NCI-H2081 (cell line): ENCODE data around the gene TEX48.

Experiments used
- DNase-seq, 2 experiments: peaks; one replicate each; lab custom pipeline; 2025; lab: John Stamatoyannopoulos, UW

Gene TEX48

GRCh38 chr9:114693248-114693855, 11.4 kb upstream of the TEX48 start:
- DNase-seq, result no peak

GRCh38 chr9:114691956-114692295, 9.9 kb upstream of the TEX48 start:
- no peak for DNase-seq

DNA sequence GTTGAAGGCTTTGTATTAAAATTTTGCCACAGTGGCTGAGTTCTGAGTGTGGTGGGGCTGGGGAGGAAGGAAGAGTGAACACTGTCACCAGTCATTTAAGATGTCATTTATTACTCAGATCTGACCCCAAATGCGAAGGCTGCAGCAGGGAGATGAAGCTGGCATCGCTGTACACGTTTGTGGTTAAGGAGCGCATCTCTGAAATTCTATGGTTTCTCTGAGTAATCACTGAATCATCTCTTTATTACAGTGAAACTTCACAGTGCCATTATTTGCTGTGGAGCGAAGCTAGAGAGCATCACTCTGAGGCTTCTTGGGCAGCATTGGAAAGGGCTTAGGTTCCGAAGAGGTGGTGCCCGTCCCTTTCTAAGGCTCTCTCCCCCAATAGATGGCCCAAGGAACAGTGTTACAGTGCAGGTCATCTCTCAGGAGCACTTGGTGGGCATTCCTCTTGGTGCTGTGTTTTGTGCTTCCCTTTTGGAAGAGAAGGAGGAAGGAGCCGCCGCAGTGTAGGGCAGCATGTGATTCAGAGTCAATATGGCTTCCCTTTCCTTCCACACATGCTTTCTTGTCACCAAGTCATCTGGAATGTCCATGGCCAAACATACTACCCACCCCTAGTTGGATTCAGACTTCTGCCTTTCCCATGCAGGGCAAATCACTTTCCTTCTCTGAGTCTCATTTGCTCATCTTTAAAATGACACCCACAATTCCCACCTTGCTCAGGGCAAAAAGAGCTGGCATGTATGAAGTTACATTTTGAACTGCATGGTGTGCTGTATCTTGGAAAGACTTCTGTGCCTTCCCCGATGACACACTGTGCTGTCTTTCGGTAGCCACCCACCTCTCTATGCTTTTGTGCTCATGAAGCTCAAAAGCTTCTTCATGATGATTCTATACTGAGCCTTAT, 9.3 kb upstream of the TEX48 start:
- no peak for DNase-seq

DNA sequence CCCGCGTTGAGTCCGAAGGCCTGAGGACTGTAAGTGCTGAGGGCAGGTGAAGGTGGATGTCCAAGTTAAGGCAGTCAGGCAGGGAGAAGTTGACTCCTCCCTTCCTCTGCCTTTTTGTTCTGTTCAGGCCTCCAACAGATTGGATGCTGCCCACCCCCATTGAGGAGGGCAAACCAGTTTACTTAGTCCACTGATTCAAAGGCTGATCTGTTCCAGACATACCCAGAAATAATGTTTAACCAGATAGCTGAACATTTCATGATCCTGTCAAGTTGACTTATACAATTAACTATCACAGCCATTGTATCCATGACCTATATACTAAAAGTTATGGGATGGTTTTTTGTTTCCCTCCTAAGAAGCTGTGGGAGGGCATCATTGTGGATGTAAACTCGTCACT, 8.3 kb upstream of the TEX48 start:
- DNase-seq, result no peak

DNA sequence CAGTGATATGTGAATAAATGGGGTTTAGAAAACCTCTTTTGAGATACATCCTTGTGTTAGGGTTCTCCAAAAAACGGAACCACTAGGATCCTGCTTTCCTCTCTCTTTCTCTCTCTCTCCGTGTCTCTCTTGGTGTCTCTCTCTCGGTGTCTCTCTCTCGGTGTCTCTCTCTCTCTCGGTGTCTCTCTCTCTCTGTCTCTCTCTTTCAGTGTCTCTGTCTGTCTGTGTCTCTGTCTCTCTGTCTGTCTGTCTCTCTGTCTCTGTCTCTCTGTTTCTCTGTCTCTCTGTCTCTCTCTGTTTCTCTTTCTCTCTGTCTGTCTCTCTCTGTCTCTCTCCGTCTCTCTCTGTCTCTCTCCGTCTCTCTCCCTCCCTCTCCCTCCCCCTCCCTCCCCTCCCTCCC, 7.8 kb upstream of the TEX48 start:
- DNase-seq, result no peak

- DNase-seq, result no peak
Observed at GRCh38 chr9:114688909-114689610, 7.1 kb upstream of the TEX48 start.

DNA sequence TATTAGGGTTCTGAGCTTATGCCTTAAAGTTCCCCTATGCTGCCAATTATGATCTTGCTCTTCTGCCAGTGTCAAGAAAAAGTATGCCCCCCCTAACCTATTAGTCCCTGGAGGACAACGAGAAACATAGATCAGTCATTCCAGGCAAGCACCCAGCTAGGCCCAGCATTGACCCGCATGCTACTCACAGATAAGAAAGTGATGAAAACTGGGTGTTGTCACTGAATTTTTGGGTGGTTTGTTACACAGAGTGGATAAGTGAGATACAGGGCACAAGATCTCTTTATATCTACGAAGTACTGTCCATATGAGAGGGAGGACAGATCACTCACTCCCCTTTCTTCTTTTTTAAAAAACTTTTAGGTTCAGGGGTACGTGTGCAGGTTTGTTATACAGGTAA, 6.4 kb upstream of the TEX48 start:
- DNase-seq, result no peak

DNA sequence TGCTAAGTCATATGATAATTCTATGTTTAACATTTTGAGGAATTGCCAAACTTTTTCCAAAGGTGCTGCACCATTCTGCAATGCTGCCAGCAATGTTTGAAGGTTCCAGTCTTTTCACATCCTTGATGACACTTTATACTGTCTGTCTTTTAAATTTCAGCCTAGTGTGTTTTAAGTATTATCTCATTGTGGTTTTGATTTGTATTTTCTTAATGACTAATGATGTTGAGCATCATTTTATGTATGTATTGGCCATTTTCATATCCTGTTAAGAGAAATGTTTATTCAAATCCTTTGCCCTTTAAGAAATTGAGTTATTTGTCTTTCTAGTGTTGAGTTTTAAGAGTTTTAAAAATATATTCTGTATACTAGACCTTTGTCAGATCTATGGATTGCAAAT, 5.0 kb upstream of the TEX48 start:
- DNase-seq, result no peak

- DNase-seq, result no peak
Observed at GRCh38 chr9:114685951-114686350, 4.0 kb upstream of the TEX48 start.

DNA sequence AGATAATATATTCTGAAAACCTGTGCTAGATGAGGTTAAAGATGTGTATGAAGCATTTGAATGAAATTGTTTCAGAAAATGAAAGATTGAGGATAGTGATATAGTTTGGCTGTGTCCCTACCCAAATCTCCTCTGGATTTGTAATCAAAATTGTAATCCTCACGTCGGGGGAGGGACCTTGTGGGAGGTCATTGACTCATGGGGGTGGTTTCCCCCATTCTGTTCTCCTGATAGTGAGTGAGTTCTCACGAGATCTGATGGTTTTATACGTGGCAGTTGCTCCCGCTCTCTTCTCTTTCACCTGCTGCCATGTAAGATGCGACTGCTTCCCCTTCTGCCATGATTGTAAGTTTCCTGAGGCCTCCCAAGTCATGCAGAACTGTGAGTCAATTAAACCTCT, 2.0 kb upstream of the TEX48 start:
- DNase-seq, result no peak

GRCh38 chr9:114682846-114683245, 854 bp upstream of the TEX48 start:
- DNase-seq, result no peak

GRCh38 chr9:114680259-114681001, 1.6 kb downstream of the TEX48 start:
- no peak for DNase-seq

DNA sequence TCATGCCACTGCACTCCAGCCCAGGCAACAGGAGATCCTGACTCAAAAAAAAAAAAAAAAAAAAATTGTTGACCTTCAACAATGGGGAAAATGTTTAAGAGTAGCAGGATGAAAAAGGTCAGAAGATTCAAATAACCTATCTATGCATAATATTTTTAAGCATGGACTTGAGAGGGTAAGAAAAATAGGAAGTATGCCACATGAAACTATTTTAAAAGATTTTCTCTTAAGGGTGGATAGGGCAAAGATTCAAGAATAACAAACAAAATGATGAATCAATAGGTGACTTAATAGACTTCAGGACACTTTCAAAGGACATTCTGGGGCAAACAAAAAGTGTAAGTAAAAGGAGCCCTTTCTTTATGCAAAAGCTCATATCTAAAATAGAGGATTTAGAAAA, 3.2 kb downstream of the TEX48 start:
- no peak for DNase-seq

GRCh38 chr9:114678130-114678529, 3.9 kb downstream of the TEX48 start:
- DNase-seq, result no peak

DNA sequence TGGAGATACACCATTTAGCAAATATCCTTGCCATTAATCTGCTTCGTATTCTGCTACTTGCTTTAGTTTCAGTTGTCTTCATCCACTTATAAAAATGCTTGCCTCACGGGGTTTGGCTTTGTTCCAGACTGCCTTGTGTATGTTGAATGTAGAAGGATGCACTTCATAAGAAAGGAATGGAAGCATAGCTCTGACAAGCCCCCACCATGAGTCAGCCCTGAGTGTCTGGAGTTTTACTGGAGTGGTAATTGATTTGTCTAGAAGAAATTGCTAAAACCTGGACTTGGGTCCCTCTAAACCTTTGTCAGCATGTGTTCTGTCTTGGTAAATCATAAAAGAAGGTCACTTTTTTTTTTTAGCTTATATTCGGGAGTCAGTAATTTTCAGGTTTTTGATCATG, 4.6 kb downstream of the TEX48 start:
- no peak for DNase-seq

- DNase-seq, result no peak
Observed at GRCh38 chr9:114676901-114677300, 5.1 kb downstream of the TEX48 start.

DNA sequence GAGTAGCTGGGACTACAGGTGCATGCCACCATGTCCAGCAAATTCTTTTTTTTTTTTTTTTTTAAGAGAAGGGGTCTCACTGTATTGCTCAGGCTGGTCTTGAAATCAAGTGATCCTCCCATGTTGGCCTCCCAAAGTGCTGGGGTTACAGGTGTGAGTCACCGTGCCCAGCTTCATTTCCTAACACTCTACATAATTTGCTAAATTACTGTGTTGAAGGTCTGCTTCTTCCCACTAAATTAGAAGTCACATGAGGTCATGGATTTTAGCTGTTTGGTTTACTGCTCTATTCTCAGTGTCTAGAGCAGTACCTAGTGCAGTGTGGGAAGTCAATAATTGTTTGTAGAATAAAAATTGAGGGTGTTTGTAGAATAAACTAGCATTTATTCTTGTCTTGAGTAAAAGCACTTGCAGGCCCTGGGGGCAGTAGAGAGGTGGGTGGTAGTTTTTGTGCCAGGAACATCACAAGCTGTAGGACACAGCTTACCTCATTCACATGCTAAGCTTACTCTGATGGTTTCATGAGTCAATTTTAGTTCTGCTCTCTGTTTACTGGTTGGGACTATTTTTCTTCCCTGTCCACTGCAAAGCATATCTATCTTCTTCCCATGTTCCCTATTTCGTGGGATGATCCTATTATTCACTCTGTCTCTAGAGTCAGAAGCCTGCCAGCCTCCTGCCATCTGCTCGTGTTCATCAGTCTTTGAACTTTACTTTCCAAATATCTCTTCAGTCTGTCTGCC, 7.0 kb downstream of the TEX48 start:
- DNase-seq, result no peak

DNA sequence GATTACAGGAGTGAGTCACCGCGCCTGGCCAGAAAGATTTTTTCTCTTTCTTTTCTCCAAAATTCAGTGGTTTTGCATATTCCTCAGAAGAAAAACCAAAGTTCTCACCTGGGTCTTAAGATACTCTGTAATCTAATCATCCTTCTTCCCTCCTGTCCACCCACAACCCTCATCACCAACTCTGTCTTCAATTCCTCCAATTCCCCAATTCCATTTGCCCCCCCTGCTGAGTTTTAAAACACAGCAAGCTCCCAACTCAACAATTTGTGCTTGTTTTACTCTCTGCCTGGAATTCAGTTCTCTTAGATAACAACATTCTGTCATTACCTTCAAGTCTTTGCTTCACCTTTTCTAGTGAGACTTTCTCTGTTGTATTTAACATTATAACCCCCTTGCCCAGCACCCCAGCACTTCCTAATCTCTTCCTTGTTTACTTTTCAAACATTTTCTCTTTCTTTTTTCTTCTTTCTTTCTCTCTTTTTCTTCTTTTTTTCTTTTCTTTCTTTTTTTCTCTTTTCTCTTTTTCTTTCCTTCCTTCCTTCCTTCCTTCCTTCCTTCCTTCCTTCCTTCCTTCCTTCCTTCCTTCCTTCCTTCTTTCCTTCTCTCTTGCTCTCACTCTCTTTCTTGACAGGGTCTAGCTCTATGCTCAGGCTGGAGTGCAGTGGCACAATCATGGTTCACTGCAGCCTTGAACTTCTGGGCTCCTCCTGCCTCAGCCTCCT, 7.8 kb downstream of the TEX48 start:
- DNase-seq, result no peak

DNA sequence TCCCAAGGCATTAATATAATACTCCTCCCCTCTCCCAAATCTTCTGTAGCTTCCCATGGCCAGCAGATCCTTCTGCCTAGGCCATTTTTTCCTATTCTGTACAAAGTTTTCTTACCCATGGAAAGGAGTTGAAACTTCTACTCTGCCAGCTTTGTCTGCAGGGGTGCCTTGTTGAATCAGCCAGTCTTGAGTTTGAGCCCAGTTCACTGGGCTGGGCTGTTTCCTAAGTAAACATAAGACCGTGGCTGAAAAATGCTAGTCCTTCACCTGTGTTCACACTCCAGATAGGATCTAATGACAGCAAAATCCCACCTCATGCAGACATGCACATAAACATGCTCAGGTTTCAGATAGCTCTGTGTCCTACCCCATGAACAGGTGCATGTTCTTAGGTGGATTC, 10.4 kb downstream of the TEX48 start:
- no peak for DNase-seq

GRCh38 chr9:114669961-114670360, 12.0 kb downstream of the TEX48 start:
- DNase-seq, result no peak

DNA sequence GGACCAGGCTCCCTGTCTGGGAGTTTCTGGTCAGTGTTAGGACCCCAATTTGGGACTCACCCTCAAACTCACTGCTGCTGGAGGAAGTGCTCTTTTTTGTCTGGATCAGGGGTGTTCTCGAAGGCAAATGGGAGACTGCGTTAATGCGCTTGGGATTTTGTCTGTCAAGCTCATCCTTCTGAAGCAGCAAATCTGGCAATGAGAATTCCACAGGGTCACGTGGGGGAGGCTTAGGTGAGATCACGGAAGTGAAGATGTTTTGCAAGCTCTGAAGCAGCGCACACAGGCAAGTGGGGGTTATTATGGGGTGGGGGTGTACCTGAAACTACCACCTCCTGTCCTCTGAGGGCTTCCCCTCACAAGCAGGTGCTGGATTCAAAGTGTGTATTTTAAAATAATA, 13.8 kb downstream of the TEX48 start:
- no peak for DNase-seq
